SK-N-SH treated with all-trans-retinoic acid at 6 μM for 48 hours (cell line): ENCODE measurements around the gene RGS19.

Experiments used
- ATAC-seq: fragments of 200-7000 bp; cut with Tn5 transposase; 3 replicates; pipeline ENCODE4 v1.9.1; 2020; ENCODE audit warnings: mild to moderate bottlenecking, moderate library complexity
- ARNTL ChIP-seq: fragments of 450-650 bp; formaldehyde crosslinking; IDR thresholded peaks from 2 replicates; pipeline ENCODE4 v1.5.0; 2020; ENCODE audit warnings: low read depth, mild to moderate bottlenecking, moderate library complexity, borderline replicate concordance
- BACH2 ChIP-seq: fragments of 250-450 bp; sonication (Bioruptor Pico); IDR thresholded peaks from 2 replicates; pipeline ENCODE4 v1.9.0; 2021; ENCODE audit warnings: mild to moderate bottlenecking, borderline replicate concordance
- CREB5 ChIP-seq: fragments of 250-450 bp; sonication (Bioruptor Pico); IDR thresholded peaks from 2 replicates; pipeline ENCODE4 v1.5.1; 2020; ENCODE audit warnings: low read depth, mild to moderate bottlenecking, moderate library complexity
- CSDC2 ChIP-seq: fragments of 250-450 bp; sonication (Bioruptor Pico); IDR thresholded peaks from 2 replicates; pipeline ENCODE4 v1.5.0; 2020; ENCODE audit warnings: mild to moderate bottlenecking, moderate library complexity
- CSRNP3 ChIP-seq: fragments of 250-450 bp; sonication (Bioruptor Pico); IDR thresholded peaks from 2 replicates; pipeline ENCODE4 v1.5.1; 2021; ENCODE audit warnings: mild to moderate bottlenecking, moderate library complexity
- ESRRG ChIP-seq: fragments of 250-450 bp; sonication (Bioruptor Pico); IDR thresholded peaks from 2 replicates; pipeline ENCODE4 v1.6.1; 2021; ENCODE audit warnings: mild to moderate bottlenecking
- GLIS3 ChIP-seq: fragments of 250-450 bp; sonication (Bioruptor Pico); IDR thresholded peaks from 2 replicates; pipeline ENCODE4 v1.5.0; 2020; ENCODE audit warnings: mild to moderate bottlenecking, moderate library complexity
- ISL1 ChIP-seq: fragments of 250-450 bp; sonication (Bioruptor Pico); IDR thresholded peaks from 2 replicates; pipeline ENCODE4 v2.1.2; 2022; ENCODE audit warnings: mild to moderate bottlenecking, moderate library complexity
- OSR1 ChIP-seq: fragments of 250-450 bp; sonication (Bioruptor Pico); IDR thresholded peaks from 2 replicates; pipeline ENCODE4 v1.8.0; 2022; ENCODE audit warnings: moderate library complexity, mild to moderate bottlenecking, inconsistent platforms
- PPARA ChIP-seq: fragments of 250-450 bp; sonication (Bioruptor Pico); IDR thresholded peaks from 2 replicates; pipeline ENCODE4 v1.5.0; 2020; ENCODE audit warnings: mild to moderate bottlenecking, borderline replicate concordance
- RARB ChIP-seq: fragments of 250-450 bp; sonication (Bioruptor Pico); IDR thresholded peaks from 2 replicates; pipeline ENCODE4 v1.8.0; 2021; ENCODE audit warnings: mild to moderate bottlenecking, moderate library complexity
- SNAI2 ChIP-seq: fragments of 250-450 bp; sonication (Bioruptor Pico); IDR thresholded peaks from 2 replicates; pipeline ENCODE4 v1.5.0; 2020; ENCODE audit warnings: mild to moderate bottlenecking, moderate library complexity
- TCF4 ChIP-seq: fragments of 250-450 bp; sonication (Bioruptor Pico); IDR thresholded peaks from 2 replicates; pipeline ENCODE4 v1.8.0; 2021; ENCODE audit warnings: mild to moderate bottlenecking, moderate library complexity, borderline replicate concordance
- TOX ChIP-seq: fragments of 250-450 bp; sonication (Bioruptor Pico); IDR thresholded peaks from 2 replicates; pipeline ENCODE4 v1.8.0; 2021; ENCODE audit warnings: mild to moderate bottlenecking, moderate library complexity, borderline replicate concordance
- ZC3H10 ChIP-seq: fragments of 250-450 bp; sonication (Bioruptor Pico); IDR thresholded peaks from 2 replicates; pipeline ENCODE4 v1.5.1; 2021; ENCODE audit warnings: mild to moderate bottlenecking, moderate library complexity
- ZFP3 ChIP-seq: fragments of 250-450 bp; sonication (Bioruptor Pico); IDR thresholded peaks from 2 replicates; pipeline ENCODE4 v1.5.0; 2020; ENCODE audit warnings: mild to moderate bottlenecking, moderate library complexity
- ZFP30 ChIP-seq: fragments of 450-650 bp; formaldehyde crosslinking; IDR thresholded peaks from 2 replicates; pipeline ENCODE4 v1.5.0; 2022; ENCODE audit warnings: mild to moderate bottlenecking, moderate library complexity
- ZNF565 ChIP-seq: fragments of 450-650 bp; formaldehyde crosslinking; conservative IDR thresholded peaks from 2 replicates; pipeline ENCODE4 v1.5.0; 2020; ENCODE audit warnings: low read depth, mild to moderate bottlenecking, moderate library complexity
- ZNF70 ChIP-seq: fragments of 450-650 bp; formaldehyde crosslinking; IDR thresholded peaks from 2 replicates; pipeline ENCODE4 v1.5.0; 2020; ENCODE audit warnings: mild to moderate bottlenecking, moderate library complexity
- ZNF8 ChIP-seq: fragments of 450-650 bp; formaldehyde crosslinking; IDR thresholded peaks from 2 replicates; pipeline ENCODE4 v1.5.0; 2020; ENCODE audit warnings: mild to moderate bottlenecking, moderate library complexity
- TF ChIP-seq, protein P1 (sequence below): fragments of 250-450 bp; sonication (Bioruptor Pico); IDR thresholded peaks from 2 replicates; pipeline ENCODE4 v1.8.0; 2020; ENCODE audit warnings: mild to moderate bottlenecking, moderate library complexity, borderline replicate concordance
- TF ChIP-seq, protein P2 (sequence below): fragments of 250-450 bp; sonication (Bioruptor Pico); IDR thresholded peaks from 2 replicates; pipeline ENCODE4 v1.8.0; 2021; ENCODE audit warnings: low read depth, mild to moderate bottlenecking, moderate library complexity, borderline replicate concordance
- TF ChIP-seq, protein P3 (sequence below): fragments of 250-450 bp; sonication (Bioruptor Pico); IDR thresholded peaks from 2 replicates; pipeline ENCODE4 v1.5.0; 2020; ENCODE audit warnings: mild to moderate bottlenecking, moderate library complexity

RGS19 gene

GRCh38 chr20:64074184-64074789 is 5.0 kb downstream of the RGS19 start:
- ATAC-seq, result no peak
- no peak for TF ChIP-seq CREB5 (CRISPR knock-in tag)
- TF ChIP-seq RARB, result no peak
- no peak for TF ChIP-seq ESRRG (CRISPR knock-in tag)
- TF ChIP-seq ISL1 (CRISPR knock-in tag), result no peak
- TF ChIP-seq GLIS3 (CRISPR knock-in tag), result no peak
- TF ChIP-seq, protein P1, sequence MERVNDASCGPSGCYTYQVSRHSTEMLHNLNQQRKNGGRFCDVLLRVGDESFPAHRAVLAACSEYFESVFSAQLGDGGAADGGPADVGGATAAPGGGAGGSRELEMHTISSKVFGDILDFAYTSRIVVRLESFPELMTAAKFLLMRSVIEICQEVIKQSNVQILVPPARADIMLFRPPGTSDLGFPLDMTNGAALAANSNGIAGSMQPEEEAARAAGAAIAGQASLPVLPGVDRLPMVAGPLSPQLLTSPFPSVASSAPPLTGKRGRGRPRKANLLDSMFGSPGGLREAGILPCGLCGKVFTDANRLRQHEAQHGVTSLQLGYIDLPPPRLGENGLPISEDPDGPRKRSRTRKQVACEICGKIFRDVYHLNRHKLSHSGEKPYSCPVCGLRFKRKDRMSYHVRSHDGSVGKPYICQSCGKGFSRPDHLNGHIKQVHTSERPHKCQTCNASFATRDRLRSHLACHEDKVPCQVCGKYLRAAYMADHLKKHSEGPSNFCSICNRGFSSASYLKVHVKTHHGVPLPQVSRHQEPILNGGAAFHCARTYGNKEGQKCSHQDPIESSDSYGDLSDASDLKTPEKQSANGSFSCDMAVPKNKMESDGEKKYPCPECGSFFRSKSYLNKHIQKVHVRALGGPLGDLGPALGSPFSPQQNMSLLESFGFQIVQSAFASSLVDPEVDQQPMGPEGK (CRISPR knock-in tag), result no peak
- TF ChIP-seq, protein P2, sequence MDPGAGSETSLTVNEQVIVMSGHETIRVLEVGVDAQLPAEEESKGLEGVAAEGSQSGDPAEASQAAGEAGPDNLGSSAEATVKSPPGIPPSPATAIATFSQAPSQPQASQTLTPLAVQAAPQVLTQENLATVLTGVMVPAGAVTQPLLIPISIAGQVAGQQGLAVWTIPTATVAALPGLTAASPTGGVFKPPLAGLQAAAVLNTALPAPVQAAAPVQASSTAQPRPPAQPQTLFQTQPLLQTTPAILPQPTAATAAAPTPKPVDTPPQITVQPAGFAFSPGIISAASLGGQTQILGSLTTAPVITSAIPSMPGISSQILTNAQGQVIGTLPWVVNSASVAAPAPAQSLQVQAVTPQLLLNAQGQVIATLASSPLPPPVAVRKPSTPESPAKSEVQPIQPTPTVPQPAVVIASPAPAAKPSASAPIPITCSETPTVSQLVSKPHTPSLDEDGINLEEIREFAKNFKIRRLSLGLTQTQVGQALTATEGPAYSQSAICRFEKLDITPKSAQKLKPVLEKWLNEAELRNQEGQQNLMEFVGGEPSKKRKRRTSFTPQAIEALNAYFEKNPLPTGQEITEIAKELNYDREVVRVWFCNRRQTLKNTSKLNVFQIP (CRISPR knock-in tag), result no peak
- no peak for TF ChIP-seq TOX (CRISPR knock-in tag)
- no peak for TF ChIP-seq ARNTL (CRISPR knock-in tag)
- no peak for TF ChIP-seq TCF4 (CRISPR knock-in tag)
- TF ChIP-seq ZFP3 (CRISPR knock-in tag), result no peak
- TF ChIP-seq ZNF70 (CRISPR knock-in tag), result no peak
- TF ChIP-seq OSR1 (CRISPR knock-in tag), result no peak
- TF ChIP-seq ZNF8 (CRISPR knock-in tag), result no peak
- no peak for TF ChIP-seq SNAI2 (CRISPR knock-in tag)
- no peak for TF ChIP-seq CSDC2 (CRISPR knock-in tag)
- no peak for TF ChIP-seq PPARA (CRISPR knock-in tag)
- no peak for TF ChIP-seq ZC3H10 (CRISPR knock-in tag)
- TF ChIP-seq BACH2 (CRISPR knock-in tag), result no peak

GRCh38 chr20:64073476-64074183 is 5.7 kb downstream of the RGS19 start:
- no peak for ATAC-seq
- TF ChIP-seq PPARA (CRISPR knock-in tag) (no peak), SNAI2 (CRISPR knock-in tag) (no peak), RARB (no peak), TCF4 (CRISPR knock-in tag) (no peak), OSR1 (CRISPR knock-in tag) (no peak), ARNTL (CRISPR knock-in tag) (no peak), ZFP30 (CRISPR knock-in tag) (no peak), CSRNP3 (CRISPR knock-in tag) (no peak), CSDC2 (CRISPR knock-in tag) (no peak), ISL1 (CRISPR knock-in tag) (no peak), BACH2 (CRISPR knock-in tag) (no peak), ZNF8 (CRISPR knock-in tag) (no peak), ZFP3 (CRISPR knock-in tag) (no peak), GLIS3 (CRISPR knock-in tag) (no peak), ZNF565 (no peak), CREB5 (CRISPR knock-in tag) (no peak)
- TF ChIP-seq, protein P2 (CRISPR knock-in tag), result no peak
- TF ChIP-seq, protein P3, sequence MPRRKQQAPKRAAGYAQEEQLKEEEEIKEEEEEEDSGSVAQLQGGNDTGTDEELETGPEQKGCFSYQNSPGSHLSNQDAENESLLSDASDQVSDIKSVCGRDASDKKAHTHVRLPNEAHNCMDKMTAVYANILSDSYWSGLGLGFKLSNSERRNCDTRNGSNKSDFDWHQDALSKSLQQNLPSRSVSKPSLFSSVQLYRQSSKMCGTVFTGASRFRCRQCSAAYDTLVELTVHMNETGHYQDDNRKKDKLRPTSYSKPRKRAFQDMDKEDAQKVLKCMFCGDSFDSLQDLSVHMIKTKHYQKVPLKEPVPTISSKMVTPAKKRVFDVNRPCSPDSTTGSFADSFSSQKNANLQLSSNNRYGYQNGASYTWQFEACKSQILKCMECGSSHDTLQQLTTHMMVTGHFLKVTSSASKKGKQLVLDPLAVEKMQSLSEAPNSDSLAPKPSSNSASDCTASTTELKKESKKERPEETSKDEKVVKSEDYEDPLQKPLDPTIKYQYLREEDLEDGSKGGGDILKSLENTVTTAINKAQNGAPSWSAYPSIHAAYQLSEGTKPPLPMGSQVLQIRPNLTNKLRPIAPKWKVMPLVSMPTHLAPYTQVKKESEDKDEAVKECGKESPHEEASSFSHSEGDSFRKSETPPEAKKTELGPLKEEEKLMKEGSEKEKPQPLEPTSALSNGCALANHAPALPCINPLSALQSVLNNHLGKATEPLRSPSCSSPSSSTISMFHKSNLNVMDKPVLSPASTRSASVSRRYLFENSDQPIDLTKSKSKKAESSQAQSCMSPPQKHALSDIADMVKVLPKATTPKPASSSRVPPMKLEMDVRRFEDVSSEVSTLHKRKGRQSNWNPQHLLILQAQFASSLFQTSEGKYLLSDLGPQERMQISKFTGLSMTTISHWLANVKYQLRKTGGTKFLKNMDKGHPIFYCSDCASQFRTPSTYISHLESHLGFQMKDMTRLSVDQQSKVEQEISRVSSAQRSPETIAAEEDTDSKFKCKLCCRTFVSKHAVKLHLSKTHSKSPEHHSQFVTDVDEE, result no peak
- TF ChIP-seq, protein P1 (CRISPR knock-in tag), result no peak
